Measurements from ENCODE around the gene TUBGCP5.

- TF ChIP-seq, protein P1, sequence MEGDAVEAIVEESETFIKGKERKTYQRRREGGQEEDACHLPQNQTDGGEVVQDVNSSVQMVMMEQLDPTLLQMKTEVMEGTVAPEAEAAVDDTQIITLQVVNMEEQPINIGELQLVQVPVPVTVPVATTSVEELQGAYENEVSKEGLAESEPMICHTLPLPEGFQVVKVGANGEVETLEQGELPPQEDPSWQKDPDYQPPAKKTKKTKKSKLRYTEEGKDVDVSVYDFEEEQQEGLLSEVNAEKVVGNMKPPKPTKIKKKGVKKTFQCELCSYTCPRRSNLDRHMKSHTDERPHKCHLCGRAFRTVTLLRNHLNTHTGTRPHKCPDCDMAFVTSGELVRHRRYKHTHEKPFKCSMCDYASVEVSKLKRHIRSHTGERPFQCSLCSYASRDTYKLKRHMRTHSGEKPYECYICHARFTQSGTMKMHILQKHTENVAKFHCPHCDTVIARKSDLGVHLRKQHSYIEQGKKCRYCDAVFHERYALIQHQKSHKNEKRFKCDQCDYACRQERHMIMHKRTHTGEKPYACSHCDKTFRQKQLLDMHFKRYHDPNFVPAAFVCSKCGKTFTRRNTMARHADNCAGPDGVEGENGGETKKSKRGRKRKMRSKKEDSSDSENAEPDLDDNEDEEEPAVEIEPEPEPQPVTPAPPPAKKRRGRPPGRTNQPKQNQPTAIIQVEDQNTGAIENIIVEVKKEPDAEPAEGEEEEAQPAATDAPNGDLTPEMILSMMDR (IDR thresholded peaks at IDR 0.05; ENCODE audit: low read depth, low read length, poor library complexity, severe bottlenecking) = no peak
- TF ChIP-seq EZH2phosphoT487 (IDR thresholded peaks at IDR 0.05; ENCODE audit: borderline replicate concordance, low read length) = peak; percentile 48; the same call in 1 of the 2 replicates
Observed at GRCh38 chr15:22981051-22981840, 58.1 kb downstream of the TUBGCP5 start.

Data from DOHH2 (cell line).